ENCODE data around the gene PTDSS2. TPM values are rescaled to one million over a fixed set of nuclear protein-coding genes. Genes with fewer than 3 reads are reported as not detected.

Gene PTDSS2
- total RNA-seq = 31.2 and 50.2 TPM in 2 replicates

GRCh38 chr11:449889-450808, at the start of gene PTDSS2:
Gene PTDSS2 (plus strand): TSS chr11:450279. CDS start chr11:450456, 177 bp downstream.

GRCh38 chr11:441418-442274, 8.4 kb upstream of the PTDSS2 start, which contains the start of gene ANO9:
Gene ANO9 (minus strand): TSS chr11:442011. CDS start chr11:441926, 85 bp downstream.

GRCh38 chr11:506995-507726, 57.1 kb downstream of the PTDSS2 start, which contains the start of gene RNH1:
Gene RNH1 (minus strand): TSS chr11:507242. CDS start chr11:502162, 5,080 bp downstream.

GRCh38 chr11:535519-536454, 85.7 kb downstream of the PTDSS2 start, which contains the start of gene HRAS:
Gene HRAS (minus strand): TSS chr11:535576.

GRCh38 chr11:536841-537621, 87.0 kb downstream of the PTDSS2 start, which contains the start of gene LRRC56:
Gene LRRC56 (plus strand): TSS chr11:537527. CDS start chr11:540685, 3,158 bp downstream.

Other genes starting within 250 kb of the PTDSS2 start
- gene BET1L, start 242.9 kb upstream of the PTDSS2 start, total RNA-seq = 40.8 and 46.0 TPM in 2 replicates
- gene RIC8A, start 242.6 kb upstream of the PTDSS2 start, total RNA-seq = 67.6 and 101 TPM in 2 replicates
- gene SIRT3, start 213.9 kb upstream of the PTDSS2 start, total RNA-seq = 12.4 and 15.3 TPM in 2 replicates
- 67.0 and 81.2 TPM in 2 replicates for gene PSMD13, start 213.3 kb upstream of the PTDSS2 start, total RNA-seq
- gene NLRP6, start 171.9 kb upstream of the PTDSS2 start, total RNA-seq = not detected in 2 replicates
- gene PGGHG, start 161.2 kb upstream of the PTDSS2 start, total RNA-seq = 7.7 and 11.5 TPM in 2 replicates
- gene IFITM5, start 150.8 kb upstream of the PTDSS2 start, total RNA-seq = not detected in 2 replicates
- gene IFITM2, start 142.5 kb upstream of the PTDSS2 start, total RNA-seq = 427 and 562 TPM in 2 replicates
- 393 and 397 TPM in 2 replicates for gene IFITM1, start 136.2 kb upstream of the PTDSS2 start, total RNA-seq
- gene IFITM3, start 129.4 kb upstream of the PTDSS2 start, total RNA-seq = 564 and 629 TPM in 2 replicates
- 5.1 and 8.8 TPM in 2 replicates for gene B4GALNT4, start 80.8 kb upstream of the PTDSS2 start, total RNA-seq
- 0.68 and 3.5 TPM in 2 replicates for gene PKP3, start 56.1 kb upstream of the PTDSS2 start, total RNA-seq
- 28.3 and 39.8 TPM in 2 replicates for gene SIGIRR, start 35.3 kb upstream of the PTDSS2 start, total RNA-seq
- gene ANO9, start 8.3 kb upstream of the PTDSS2 start, total RNA-seq = not detected in 2 replicates
- gene RNH1, start 57.0 kb downstream of the PTDSS2 start, total RNA-seq = 338 and 400 TPM in 2 replicates
- gene HRAS, start 85.3 kb downstream of the PTDSS2 start, total RNA-seq = 20.8 and 27.0 TPM in 2 replicates
- gene LRRC56, start 87.2 kb downstream of the PTDSS2 start, total RNA-seq = 0.49 and 0.75 TPM in 2 replicates
- gene LMNTD2, start 110.5 kb downstream of the PTDSS2 start, total RNA-seq = 0.44 and 1.7 TPM in 2 replicates
- gene RASSF7, start 110.7 kb downstream of the PTDSS2 start, total RNA-seq = 1.8 and 5.1 TPM in 2 replicates
- 18.3 and 22.4 TPM in 2 replicates for gene PHRF1, start 126.2 kb downstream of the PTDSS2 start, total RNA-seq
- gene IRF7, start 165.7 kb downstream of the PTDSS2 start, total RNA-seq = 11.3 and 14.7 TPM in 2 replicates
- gene CDHR5, start 174.7 kb downstream of the PTDSS2 start, total RNA-seq = not detected in 2 replicates
- not detected in 2 replicates for gene SCT, start 176.9 kb downstream of the PTDSS2 start, total RNA-seq
- gene DRD4, start 187.0 kb downstream of the PTDSS2 start, total RNA-seq = not detected in 2 replicates
- gene DEAF1, start 244.9 kb downstream of the PTDSS2 start, total RNA-seq = 20.6 and 23.9 TPM in 2 replicates
- gene TMEM80, start 245.5 kb downstream of the PTDSS2 start, total RNA-seq = 20.3 and 34.6 TPM in 2 replicates

Data from cardiac ventricle fibroblast (primary cell).